Adrenal gland (tissue), 12 donors: ENCODE data around the gene CTTNBP2NL. TPM values are rescaled to one million over a fixed set of nuclear protein-coding genes. Genes with fewer than 3 reads are reported as not detected.

Source experiments
- DNase-seq, 7 donors: peaks; one replicate each; pipeline ENCODE4 v3.0.0-alpha.2; 2019 to 2020
- H3K27ac ChIP-seq, 5 donors: fragments of 200-600 bp; sonication (generic) in 4 of 5; 1 replicate in 3 of 5; 2 replicates in 2 of 5; pipeline versions ENCODE4 v1.5.1 to v1.8.0; 2016 to 2020; ENCODE audit warnings: mild to moderate bottlenecking in 1 of 5
- H3K27me3 ChIP-seq: fragments of 200-600 bp; 2 replicates; pipeline ENCODE4 v1.8.0; 2021
- H3K36me3 ChIP-seq, 2 donors: fragments of 200-600 bp; replicated peaks in 1 of 2; 1 replicate in 1 of 2; 2 replicates in 1 of 2; pipeline versions ENCODE4 v1.5.1 to v1.8.0; 2018 to 2022
- H3K4me1 ChIP-seq, 2 donors: fragments of 200-600 bp; replicated peaks in 1 of 2; 1 replicate in 1 of 2; 2 replicates in 1 of 2; pipeline versions ENCODE4 v1.5.1 to v1.8.0; 2018 to 2021
- H3K4me3 ChIP-seq, 4 donors: fragments of 200-600 bp; sonication (generic) in 3 of 4; one replicate each; pipeline ENCODE4 v1.5.1; 2016 to 2018
- H3K9me3 ChIP-seq, 3 donors: fragments of 200-600 bp; sonication (generic) in 1 of 3; replicated peaks in 1 of 3; 1 replicate in 2 of 3; 2 replicates in 1 of 3; pipeline versions ENCODE4 v1.5.1 to v1.8.0; 2016 to 2021
- CTCF ChIP-seq, 6 experiments: fragments of 450-650 bp in 4 of 6; fragments of 200-600 bp in 2 of 6; sonication (generic) in 1 of 6; IDR thresholded peaks; 1 replicate in 5 of 6; 2 replicates in 1 of 6; pipeline versions ENCODE4 v1.5.1 to v1.8.0; 2016 to 2021; ENCODE audit warnings: antibody characterized with exemption in 6 of 6, mild to moderate bottlenecking in 2 of 6, moderate library complexity in 1 of 6
- POLR2A ChIP-seq, 2 donors: fragments of 450-650 bp; IDR thresholded peaks; one replicate each; pipeline ENCODE4 v1.6.1; 2017; ENCODE audit warnings: antibody characterized with exemption in 2 of 2, mild to moderate bottlenecking in 2 of 2, moderate library complexity in 1 of 2
- WGBS, 4 donors: extraction: QIAGEN DNeasy Blood & Tissue Kit in 2 of 4; methylation state at CpG; one replicate each; pipeline versions ENCODE4 v1.1.5 to v1.1.7; 2013 to 2017; 5-methylcytosine and 5-hydroxymethylcytosine counted together
- intact Hi-C, 2 donors: fragments of 100-400 bp; cut with DNase I; formaldehyde crosslinking; loops; one replicate each; pipeline versions ENCODE4 v1.14.1 to v1.15.0; 2022 to 2023
- microRNA-seq, 3 donors: library from miRNA; unstranded; fragments of <30 nt; microRNA quantifications; one replicate each; pipeline ENCODE4, GENCODE V29; 2017 to 2020
- polyA plus RNA-seq, 3 donors: library from polyadenylated mRNA; stranded (reverse); fragments of 200-250 nt in 2 of 3; fragments of 350-450 nt in 1 of 3; fragmentation: Illumina TruSeq in 1 of 3; extraction: RNeasy Lipid Tissue Mini Kit (QIAGEN cat#74804) in 1 of 3; gene quantifications; one replicate each; pipeline ENCODE4 v1.2.3, GENCODE V29; 2013 to 2014
- small RNA-seq, 2 donors: library from RNA; depleted of rRNA; stranded (forward); fragments of <200 nt; gene quantifications; one replicate each; pipeline ENCODE3, GENCODE V24; 2016
- total RNA-seq, 9 donors: library from RNA; depleted of rRNA in 4 of 9; stranded (reverse); fragments of >200 nt in 4 of 9; fragments of 120-200 nt in 1 of 9; fragmentation: NEBNext Ultra II Directional in 1 of 9; extraction: Animal tissue kit (Norgen Biotek cat#: 25700) in 1 of 9; gene quantifications; one replicate each; pipeline versions ENCODE4 v1.1.0 to v1.2.4, GENCODE V29; 2013 to 2023
- donor health status: healthy with polysubstance abuse.
- donor health status: Bipolar disorder and iron deficiency.
- donor health status: DM: yes; HTN: yes; CAD: no.
- donor health status: DM: no; HTN: no; CAD: no.
- donor health status: DM: no; HTN: no; CAD: no.
- donor health status: DM: yes; HTN: yes; CAD: no.

CTTNBP2NL gene
- total and polyA plus RNA-seq, 12 donors = 2.5 to 22.0 (median 9.9) TPM

DNA sequence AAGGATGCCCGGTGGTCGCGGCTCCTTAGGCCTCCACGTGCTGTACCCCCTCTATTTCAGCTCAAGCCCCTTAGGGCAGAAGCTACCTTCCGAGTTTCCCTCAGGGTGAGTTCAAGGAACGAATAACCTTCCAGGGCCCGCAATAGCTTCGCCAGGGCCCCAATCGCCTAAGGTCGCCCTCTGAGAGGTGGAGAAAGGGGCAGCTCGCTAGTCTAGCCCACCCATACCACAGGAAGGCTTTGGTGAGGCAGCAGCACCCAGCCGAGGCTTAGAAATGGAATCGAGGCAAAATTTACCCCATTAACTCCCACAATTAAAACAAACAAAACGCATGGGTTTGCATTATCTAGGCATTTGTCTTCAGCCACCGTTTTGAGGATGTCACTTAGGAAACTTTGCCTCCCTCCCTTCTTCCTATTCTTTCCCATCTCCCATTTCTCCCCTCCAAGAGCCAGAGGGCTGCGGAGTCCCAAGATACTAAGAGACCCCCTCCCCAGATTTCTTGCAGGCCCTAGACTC, 113.7 kb downstream of the CTTNBP2NL start:
- Histone ChIP-seq H3K9me3 (no peaks in the 10 kb centered on the region), H3K27me3 (no peaks in the 10 kb centered on the region), H3K36me3 (no peaks in the 10 kb centered on the region), H3K4me1 (peaks cover 8 to 24% of the 10 kb centered on the region in 2 donors), H3K4me3 (no peak overlapping the region), H3K27ac (no peak overlapping the region)
- no peak for DNase-seq
- TF ChIP-seq POLR2A (IDR thresholded peaks at IDR 0.05) = no peak
- no peak for TF ChIP-seq CTCF (IDR thresholded peaks at IDR 0.05)
- 67 to 72% (median 68%) methylated on average over 16 of the region's 16 CpGs for WGBS, 4 donors
- intact Hi-C loops = loop anchor here in 1 of 2 donors (10.0 kb wide), 1 partner anchor 105 kb away; the partner anchor contains the start of genes CAPZA1 and ST7L

DNA sequence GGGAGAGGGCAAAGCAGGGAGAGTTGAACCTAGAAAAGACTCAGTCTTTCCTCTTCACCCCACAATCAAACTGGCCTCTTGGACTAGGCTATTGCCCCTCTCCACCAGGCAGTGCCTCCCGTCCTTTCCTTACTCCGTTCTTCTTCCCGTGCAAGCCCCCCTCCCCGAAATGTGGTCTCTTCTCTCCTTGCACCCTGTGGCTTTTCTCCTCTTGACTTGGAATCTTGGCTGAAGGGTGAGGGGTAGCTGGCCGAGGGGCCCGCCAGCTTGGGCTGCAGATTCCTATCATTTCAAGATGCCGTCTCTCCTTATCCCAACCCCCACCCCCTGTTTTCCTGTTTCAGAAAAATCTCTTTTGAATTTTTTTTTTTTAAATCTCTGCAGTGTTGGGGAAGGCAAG, 114.3 kb downstream of the CTTNBP2NL start:
- DNase-seq = no peak
- intact Hi-C loops = no loop called here
- 82 to 88% (median 85%) methylated on average over 7 of the region's 7 CpGs for WGBS, 4 donors
- Histone ChIP-seq H3K9me3 (no peaks in the 10 kb centered on the region), H3K4me3 (no peak overlapping the region), H3K36me3 (no peaks in the 10 kb centered on the region), H3K27me3 (no peaks in the 10 kb centered on the region), H3K4me1 (peaks cover 8 to 20% of the 10 kb centered on the region in 2 donors), H3K27ac (no peak overlapping the region)
- TF ChIP-seq CTCF (IDR thresholded peaks at IDR 0.05) (no peak), POLR2A (IDR thresholded peaks at IDR 0.05) (no peak)

Small RNAs within 50 kb of the gene (microRNA-seq; reads per million reads assigned to microRNA genes)
- gene MIR4256 = 0 reads per million in 3 donors

Small RNAs within 50 kb of the gene (small RNA-seq; reads per million reads assigned to genes)
- 0 reads per million in 2 donors for gene RF01210

Other genes with a start within 250 kb of the CTTNBP2NL start
- gene WNT2B, start 112.8 kb downstream of the CTTNBP2NL start, total RNA-seq = 1 to 10 TPM in 8 of 9 donors, under 1 TPM in 1; 0.63 to 8.1 (median 1.9) TPM
- 1 to 10 TPM; 1.1 to 1.9 (median 1.9) TPM for gene WNT2B, start 112.8 kb downstream of the CTTNBP2NL start, polyA plus RNA-seq
- gene ST7L, start 222.9 kb downstream of the CTTNBP2NL start, total RNA-seq = 10 to 100 TPM; 14.0 to 37.2 (median 24.1) TPM
- gene ST7L, start 222.9 kb downstream of the CTTNBP2NL start, polyA plus RNA-seq = 10 to 100 TPM; 16.4 to 30.7 (median 18.0) TPM
- gene CAPZA1, start 223.6 kb downstream of the CTTNBP2NL start, total RNA-seq = 100 to 1,000 TPM in 4 of 9 donors, 10 to 100 TPM in 5; 65.2 to 178 (median 96.5) TPM
- gene CAPZA1, start 223.6 kb downstream of the CTTNBP2NL start, polyA plus RNA-seq = 100 to 1,000 TPM in 1 of 3 donors, 10 to 100 TPM in 2; 60.1 to 120 (median 64.0) TPM